ENCODE measurements around the gene NSMCE1. TPM values are rescaled to one million over a fixed set of nuclear protein-coding genes. Genes with fewer than 3 reads are reported as not detected.

Gene NSMCE1
- total RNA-seq, 1 donor from 2014 or later: 33.3 TPM

DNA sequence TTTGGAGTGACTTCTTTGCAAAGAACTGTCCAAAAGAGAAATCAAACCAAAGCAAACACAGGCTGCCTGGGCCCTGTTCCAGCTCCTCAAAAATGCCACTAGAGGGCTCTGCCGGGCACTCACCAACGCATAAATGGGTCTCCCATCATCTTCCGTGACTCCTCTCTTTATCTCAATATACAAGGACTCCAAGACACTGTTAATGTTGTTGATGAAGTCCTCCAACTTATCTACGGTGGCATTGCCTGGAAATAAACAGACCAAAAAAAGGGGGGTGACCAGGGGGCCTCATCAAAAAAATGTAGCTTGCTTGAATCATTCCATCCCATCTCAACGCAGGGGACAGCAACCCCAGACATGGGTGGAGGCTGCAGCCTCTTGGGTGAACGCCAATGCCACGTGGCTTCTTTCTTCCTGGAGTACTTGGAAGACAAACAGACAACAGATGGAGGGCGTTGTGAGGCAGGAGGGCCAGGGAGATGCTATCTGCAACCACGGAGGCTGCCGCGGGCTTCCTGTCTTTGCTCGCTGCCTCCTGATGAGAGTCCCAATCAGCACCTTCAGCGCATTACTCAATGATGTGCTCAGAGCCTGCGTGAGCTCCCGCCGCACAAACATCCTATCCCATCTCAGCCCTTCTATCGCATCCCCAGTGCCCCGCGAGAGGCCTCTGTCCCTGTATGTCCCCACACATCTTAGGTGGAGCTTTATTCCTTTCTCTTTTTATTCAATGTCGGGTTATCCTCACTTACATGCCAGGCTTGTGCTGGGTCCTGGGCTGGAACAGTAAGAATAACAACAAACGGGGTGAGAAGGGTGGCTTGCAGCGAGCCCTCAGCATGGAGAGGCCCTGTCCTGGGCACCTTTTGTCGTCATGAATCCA lies 33.3 kb downstream of the NSMCE1 start:
- H3K4me3 Mint-ChIP-seq: no peak overlapping the region
- H3K27ac Mint-ChIP-seq: peak overlapping the region; percentile 15
- no peak for DNase-seq (ENCODE audit: extremely low spot score, unreplicated experiment)
- H3K9me3 Mint-ChIP-seq: no peaks in the 10 kb centered on the region
- H3K4me1 Mint-ChIP-seq (ENCODE audit: unreplicated experiment): peaks cover 25% of the 10 kb centered on the region
- TF ChIP-seq, protein P1, sequence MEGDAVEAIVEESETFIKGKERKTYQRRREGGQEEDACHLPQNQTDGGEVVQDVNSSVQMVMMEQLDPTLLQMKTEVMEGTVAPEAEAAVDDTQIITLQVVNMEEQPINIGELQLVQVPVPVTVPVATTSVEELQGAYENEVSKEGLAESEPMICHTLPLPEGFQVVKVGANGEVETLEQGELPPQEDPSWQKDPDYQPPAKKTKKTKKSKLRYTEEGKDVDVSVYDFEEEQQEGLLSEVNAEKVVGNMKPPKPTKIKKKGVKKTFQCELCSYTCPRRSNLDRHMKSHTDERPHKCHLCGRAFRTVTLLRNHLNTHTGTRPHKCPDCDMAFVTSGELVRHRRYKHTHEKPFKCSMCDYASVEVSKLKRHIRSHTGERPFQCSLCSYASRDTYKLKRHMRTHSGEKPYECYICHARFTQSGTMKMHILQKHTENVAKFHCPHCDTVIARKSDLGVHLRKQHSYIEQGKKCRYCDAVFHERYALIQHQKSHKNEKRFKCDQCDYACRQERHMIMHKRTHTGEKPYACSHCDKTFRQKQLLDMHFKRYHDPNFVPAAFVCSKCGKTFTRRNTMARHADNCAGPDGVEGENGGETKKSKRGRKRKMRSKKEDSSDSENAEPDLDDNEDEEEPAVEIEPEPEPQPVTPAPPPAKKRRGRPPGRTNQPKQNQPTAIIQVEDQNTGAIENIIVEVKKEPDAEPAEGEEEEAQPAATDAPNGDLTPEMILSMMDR (conservative IDR thresholded peaks at IDR 0.05): peak; percentile 90
- H3K36me3 Mint-ChIP-seq: no peaks in the 10 kb centered on the region
- no peaks in the 10 kb centered on the region for H3K27me3 Mint-ChIP-seq

DNA sequence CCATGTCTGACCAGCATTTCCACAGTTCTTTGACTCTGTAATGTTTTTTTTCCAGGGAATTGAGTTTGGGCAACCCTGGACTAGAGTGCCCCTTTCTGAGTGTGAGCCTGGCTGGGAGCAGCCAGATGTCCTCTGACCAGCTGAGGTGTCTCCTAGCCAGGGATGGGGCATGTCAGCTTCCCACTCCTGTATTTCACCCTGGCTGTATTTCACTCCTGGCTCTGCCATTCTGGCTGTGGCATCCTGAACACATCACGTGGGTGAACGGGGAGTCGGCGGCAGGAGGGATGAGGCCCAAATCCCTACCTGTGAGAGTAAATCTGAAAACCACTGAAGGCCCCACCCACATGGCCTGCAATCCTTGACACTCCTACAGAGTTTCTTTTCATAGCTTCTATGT lies 34.0 kb downstream of the NSMCE1 start:
- no peaks in the 10 kb centered on the region for H3K36me3 Mint-ChIP-seq
- no peaks in the 10 kb centered on the region for H3K27me3 Mint-ChIP-seq

DNA sequence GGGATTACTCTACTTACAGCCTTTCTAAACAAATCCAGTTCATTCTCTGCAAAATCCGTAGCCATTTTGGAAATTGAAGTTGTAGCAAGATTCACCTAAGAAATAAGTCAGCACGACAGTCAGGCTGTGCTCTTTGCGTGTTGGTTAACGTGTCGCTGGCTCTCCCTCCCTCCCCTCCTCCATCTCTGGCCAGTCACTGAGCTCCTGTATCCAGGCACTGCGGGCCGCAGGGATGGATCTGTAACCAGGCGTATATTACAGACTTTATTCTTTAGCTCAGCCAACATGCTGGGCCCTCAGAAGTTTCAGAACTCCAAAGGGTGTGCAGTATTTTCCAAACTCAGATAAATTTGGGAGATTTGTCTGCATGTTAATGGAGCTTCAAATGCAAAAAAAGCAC lies 34.4 kb downstream of the NSMCE1 start:
- Mint-ChIP-seq H3K36me3 (no peaks in the 10 kb centered on the region), H3K9me3 (no peaks in the 10 kb centered on the region), H3K4me1 (ENCODE audit: unreplicated experiment) (peaks cover 25% of the 10 kb centered on the region), H3K4me3 (no peak overlapping the region), H3K27me3 (no peaks in the 10 kb centered on the region), H3K27ac (no peak overlapping the region)
- no peak for DNase-seq (ENCODE audit: extremely low spot score, unreplicated experiment)
- TF ChIP-seq, protein P1 (conservative IDR thresholded peaks at IDR 0.05): no peak

More for the DNA sequence above, 34.0 kb downstream of the NSMCE1 start:
- H3K9me3 Mint-ChIP-seq: no peaks in the 10 kb centered on the region
- DNase-seq (ENCODE audit: extremely low spot score, unreplicated experiment): no peak
- H3K27ac Mint-ChIP-seq: peak overlapping the region; percentile 15
- peaks cover 25% of the 10 kb centered on the region for H3K4me1 Mint-ChIP-seq (ENCODE audit: unreplicated experiment)
- TF ChIP-seq, protein P1 (conservative IDR thresholded peaks at IDR 0.05): no peak
- H3K4me3 Mint-ChIP-seq: no peak overlapping the region

DNA sequence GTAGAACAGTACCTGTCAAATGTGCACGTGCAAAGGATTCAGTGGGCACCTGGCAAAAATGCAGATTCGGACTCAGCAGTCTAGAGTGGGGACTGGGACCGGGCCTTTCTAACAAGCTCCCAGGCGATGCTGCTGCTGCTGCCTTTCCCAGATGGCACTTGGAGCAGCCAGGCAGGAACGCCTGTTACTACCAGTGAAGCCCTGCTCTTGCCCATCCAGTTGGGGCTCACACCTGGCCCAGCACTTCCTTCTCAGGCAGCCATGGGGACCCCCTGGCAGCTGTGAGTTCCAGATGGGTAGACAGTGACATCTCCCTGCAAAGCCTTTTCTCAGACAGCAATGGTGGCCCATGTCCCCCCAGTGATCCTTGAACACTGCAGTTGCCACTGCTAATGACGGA lies 34.8 kb downstream of the NSMCE1 start:
- Mint-ChIP-seq H3K4me1 (ENCODE audit: unreplicated experiment) (peaks cover 25% of the 10 kb centered on the region), H3K9me3 (no peaks in the 10 kb centered on the region), H3K27me3 (no peaks in the 10 kb centered on the region), H3K4me3 (no peak overlapping the region), H3K27ac (no peak overlapping the region), H3K36me3 (no peaks in the 10 kb centered on the region)
- TF ChIP-seq, protein P1 (conservative IDR thresholded peaks at IDR 0.05): no peak
- no peak for DNase-seq (ENCODE audit: extremely low spot score, unreplicated experiment)

DNA sequence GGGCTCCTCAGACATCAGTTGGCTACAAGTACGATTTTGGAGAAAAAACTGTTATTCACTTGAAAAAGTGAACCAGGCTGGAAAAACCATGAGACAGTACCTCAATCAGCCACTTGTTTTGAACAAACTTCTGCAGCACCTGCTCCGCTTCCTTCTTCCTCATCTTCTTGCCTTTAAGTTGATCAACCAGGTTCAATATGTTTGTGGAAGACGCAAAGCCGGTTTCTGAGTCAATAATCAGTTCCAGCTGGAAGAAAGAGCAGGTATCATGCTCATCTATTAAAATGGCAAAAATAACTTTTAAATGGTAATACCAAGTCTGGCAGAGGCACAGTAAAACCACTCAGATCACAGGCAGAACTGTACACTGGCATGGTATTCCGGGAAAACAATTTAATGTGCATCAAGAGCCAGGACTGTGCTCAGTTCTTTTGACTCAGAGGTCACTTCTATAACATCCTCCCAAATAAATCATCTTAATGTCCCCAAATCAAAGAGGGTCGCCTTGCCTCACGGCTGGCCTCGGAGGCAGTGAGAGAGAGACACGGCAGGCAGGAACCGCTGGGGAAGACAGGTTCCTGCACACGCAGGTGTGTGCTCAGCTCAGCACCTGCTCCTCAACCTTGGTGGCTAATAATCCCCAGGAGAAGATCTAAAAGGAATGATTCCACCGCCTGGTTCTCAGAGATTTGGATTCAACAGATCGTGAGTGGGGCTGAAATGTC lies 35.5 kb downstream of the NSMCE1 start:
- no peak overlapping the region for H3K27ac Mint-ChIP-seq
- no peak overlapping the region for H3K4me3 Mint-ChIP-seq
- no peaks in the 10 kb centered on the region for H3K36me3 Mint-ChIP-seq
- no peak for DNase-seq (ENCODE audit: extremely low spot score, unreplicated experiment)
- peaks cover 21% of the 10 kb centered on the region for H3K4me1 Mint-ChIP-seq (ENCODE audit: unreplicated experiment)
- no peaks in the 10 kb centered on the region for H3K9me3 Mint-ChIP-seq
- TF ChIP-seq, protein P1 (conservative IDR thresholded peaks at IDR 0.05): no peak
- no peaks in the 10 kb centered on the region for H3K27me3 Mint-ChIP-seq
